ENCODE measurements around the gene SULT2B1. TPM values are rescaled to one million over a fixed set of nuclear protein-coding genes. Genes with fewer than 3 reads are reported as not detected.
"Not testable (repeated sequence)": the region's sequence is repeated elsewhere in the genome, so short reads cannot be mapped to it uniquely, and the experiment has no call there.

SULT2B1 gene
- total and polyA plus RNA-seq, 4 donors, result 2.1 TPM; not detected in 3

GRCh38 chr19:48511321-48511731 is 40.6 kb upstream of the SULT2B1 start:
- H3K27me3 ChIP-seq (ENCODE audit: control insufficient read depth in 1 of 2, insufficient read depth in 2 of 2, low read length in 1 of 2), result no peaks in the 10 kb centered on the region
- no peak overlapping the region for H3K27ac ChIP-seq (ENCODE audit: low read depth in 1 of 2, low read length in 2 of 2)
- intact Hi-C loops (cut with DNase I), result loop anchor here in 1 of 2 donors (5.0 kb wide), 1 partner anchor 71 kb away; no protein-coding TSS in a partner anchor

DNA sequence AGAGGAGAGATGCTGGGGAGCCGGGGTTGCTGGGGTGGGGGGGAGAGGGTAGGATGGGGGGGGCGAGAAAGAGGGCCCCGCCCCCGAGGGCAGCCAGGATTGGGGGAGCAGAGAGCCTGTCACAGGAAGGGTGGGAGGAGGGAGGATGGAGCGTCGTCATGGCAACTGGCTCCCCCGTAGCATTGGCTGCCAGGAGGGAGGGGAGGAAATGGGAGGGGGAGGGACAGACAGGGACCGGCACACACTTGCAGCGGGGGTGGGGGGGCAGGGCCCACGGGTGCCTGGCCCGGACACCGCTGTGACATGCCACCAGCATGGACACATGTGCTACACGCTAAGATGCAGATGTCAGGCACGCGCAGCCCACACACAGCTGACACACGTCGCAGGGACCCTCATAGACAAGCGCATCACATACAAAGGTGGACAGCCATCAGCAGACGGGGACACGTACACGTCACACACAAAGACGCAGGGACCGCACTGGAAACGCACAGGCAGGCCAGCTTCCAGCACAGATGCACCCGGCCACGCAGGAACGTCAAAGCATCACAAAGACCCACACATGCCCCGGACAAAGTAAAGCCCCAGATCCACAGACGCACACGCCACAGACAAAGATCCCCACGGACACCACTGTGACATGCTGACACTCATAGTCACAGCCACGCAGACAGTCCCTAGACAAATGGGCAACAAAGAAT is 40.0 kb upstream of the SULT2B1 start, which contains the start of gene LMTK3:
LMTK3 (minus strand) TSS at position 36 of the 704 bp plus-strand sequence. CDS start 259 bp downstream, outside the sequence.
- WGBS, 2 donors, result 9 to 15% methylated on average over 23 to 32 of the region's 32 CpGs
- Histone ChIP-seq H3K27me3 (ENCODE audit: control insufficient read depth in 1 of 2, insufficient read depth in 2 of 2, low read length in 1 of 2) (no peaks in the 10 kb centered on the region), H3K4me1 (ENCODE audit: control insufficient read depth in 1 of 2, insufficient read depth in 2 of 2, low read length in 2 of 2) (no peaks in the 10 kb centered on the region), H3K9me3 (ENCODE audit: control insufficient read depth, low read length) (no peaks in the 10 kb centered on the region), H3K27ac (ENCODE audit: low read depth in 1 of 2, low read length in 2 of 2) (no peak within 1 kb of the TSS), H3K36me3 (ENCODE audit: control insufficient read depth in 1 of 2, insufficient read depth in 2 of 2, low read length in 1 of 2) (no peaks in the 10 kb centered on the region), H3K4me3 (ENCODE audit: low read length in 2 of 2) (peak within 1 kb of the TSS in 1 of 2 donors; percentile 3)
- intact Hi-C loops (cut with DNase I), result loop anchor here in 1 of 2 donors (5.0 kb wide), 1 partner anchor 70 kb away; no protein-coding TSS in a partner anchor
- ATAC-seq (ENCODE audit: low FRiP score) (no peak), DNase-seq (no peak)

More at GRCh38 chr19:48511321-48511731, 40.6 kb upstream of the SULT2B1 start:
- DNase-seq (no peak), ATAC-seq (ENCODE audit: low FRiP score) (no peak)
- H3K4me3 ChIP-seq (ENCODE audit: low read length in 2 of 2), result no peak overlapping the region
- H3K36me3 ChIP-seq (ENCODE audit: control insufficient read depth in 1 of 2, insufficient read depth in 2 of 2, low read length in 1 of 2), result no peaks in the 10 kb centered on the region
- WGBS, 2 donors, result 2 to 3% methylated on average over 27 to 32 of the region's 32 CpGs
- H3K4me1 ChIP-seq (ENCODE audit: control insufficient read depth in 1 of 2, insufficient read depth in 2 of 2, low read length in 2 of 2), result no peaks in the 10 kb centered on the region
- no peaks in the 10 kb centered on the region for H3K9me3 ChIP-seq (ENCODE audit: control insufficient read depth, low read length)

DNA sequence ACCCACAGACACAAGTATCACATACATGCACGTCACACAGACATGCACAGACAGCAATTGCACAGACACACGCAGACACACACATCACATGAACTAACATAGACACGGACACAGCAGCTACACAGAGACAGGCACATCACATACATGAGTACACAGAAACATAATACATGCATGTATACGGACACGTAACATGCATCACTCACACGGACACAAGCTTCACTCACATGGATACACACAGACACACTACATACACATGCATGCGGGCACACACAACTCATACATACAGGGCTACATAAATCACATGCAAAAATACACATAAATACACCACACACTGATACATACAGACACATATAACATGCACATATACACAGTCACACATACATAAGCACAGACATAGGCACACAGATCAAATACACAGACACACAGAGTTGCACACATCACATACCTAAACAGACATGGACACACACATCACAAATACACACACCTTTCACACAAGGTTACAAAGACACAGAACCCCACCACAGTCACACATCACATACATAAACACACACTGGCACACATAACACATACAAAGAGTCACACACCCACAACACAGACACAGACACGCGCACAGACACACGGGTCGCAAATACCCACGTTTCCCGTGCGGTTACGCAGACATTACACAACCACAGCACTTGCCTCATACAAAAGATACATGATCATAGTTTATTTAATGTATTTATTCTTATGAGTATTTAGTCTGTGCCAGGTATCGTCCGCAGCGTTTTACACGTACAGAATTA is 39.3 kb upstream of the SULT2B1 start:
- DNase-seq (no peak), ATAC-seq (ENCODE audit: low FRiP score) (no peak)
- intact Hi-C loops (cut with DNase I), result loop anchor here in 1 of 2 donors (5.0 kb wide), 1 partner anchor 70 kb away; no protein-coding TSS in a partner anchor
- no peaks in the 10 kb centered on the region for H3K9me3 ChIP-seq (ENCODE audit: control insufficient read depth, low read length)
- no peaks in the 10 kb centered on the region for H3K36me3 ChIP-seq (ENCODE audit: control insufficient read depth in 1 of 2, insufficient read depth in 2 of 2, low read length in 1 of 2)
- H3K27ac ChIP-seq (ENCODE audit: low read depth in 1 of 2, low read length in 2 of 2), result no peak overlapping the region
- no peaks in the 10 kb centered on the region for H3K27me3 ChIP-seq (ENCODE audit: control insufficient read depth in 1 of 2, insufficient read depth in 2 of 2, low read length in 1 of 2)
- H3K4me1 ChIP-seq (ENCODE audit: control insufficient read depth in 1 of 2, insufficient read depth in 2 of 2, low read length in 2 of 2), result no peaks in the 10 kb centered on the region
- WGBS, 2 donors, result 46 to 50% methylated on average over 19 of the region's 19 CpGs
- no peak overlapping the region for H3K4me3 ChIP-seq (ENCODE audit: low read length in 2 of 2)

DNA sequence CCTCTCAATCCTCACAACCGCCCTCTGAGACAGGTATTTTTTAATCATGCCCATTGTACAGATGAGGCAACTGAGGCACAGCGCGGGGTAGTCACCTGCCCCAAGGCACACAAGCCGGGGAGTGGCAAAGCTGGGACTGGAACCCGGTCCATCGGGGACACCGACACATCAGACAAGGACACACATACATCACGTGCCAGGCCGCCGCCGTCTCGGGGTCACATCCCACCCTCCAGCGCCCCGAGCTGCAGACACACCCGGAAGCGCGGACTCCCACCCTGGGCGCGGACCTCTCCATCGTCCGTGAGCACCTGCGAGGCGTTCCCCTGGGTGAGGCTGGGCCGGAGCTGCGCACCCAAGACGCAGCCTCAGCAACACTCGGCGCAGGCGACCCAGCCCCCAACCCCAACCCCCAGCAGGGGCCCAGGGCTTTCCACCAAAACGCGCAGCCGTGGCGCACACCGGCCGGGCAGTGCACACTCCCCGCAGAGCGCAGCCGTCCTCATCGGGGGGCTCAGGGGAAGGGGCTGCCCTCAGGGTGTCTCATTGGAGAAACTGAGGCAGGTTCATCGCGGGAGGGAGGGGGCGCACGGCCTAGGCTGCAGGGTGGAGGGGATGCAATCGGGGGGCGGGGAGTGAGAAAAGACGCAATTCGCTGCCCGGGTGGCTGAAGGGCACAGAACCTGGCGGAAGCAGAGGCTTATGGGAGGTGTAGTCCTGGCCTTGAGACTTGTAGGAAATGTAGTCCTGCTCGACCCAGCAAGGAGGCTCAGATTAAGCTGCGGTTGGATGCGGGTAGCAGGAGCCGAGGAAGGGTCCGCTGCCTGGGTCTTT is 38.5 kb upstream of the SULT2B1 start:
- 2 to 4% methylated on average over 43 to 54 of the region's 54 CpGs for WGBS, 2 donors
- no peaks in the 10 kb centered on the region for H3K4me1 ChIP-seq (ENCODE audit: control insufficient read depth in 1 of 2, insufficient read depth in 2 of 2, low read length in 2 of 2)
- H3K9me3 ChIP-seq (ENCODE audit: control insufficient read depth, low read length), result no peaks in the 10 kb centered on the region
- ATAC-seq (ENCODE audit: low FRiP score) (peak; percentile 65), DNase-seq (peak in 1 of 2 donors; percentile 84)
- no peaks in the 10 kb centered on the region for H3K27me3 ChIP-seq (ENCODE audit: control insufficient read depth in 1 of 2, insufficient read depth in 2 of 2, low read length in 1 of 2)
- no peaks in the 10 kb centered on the region for H3K36me3 ChIP-seq (ENCODE audit: control insufficient read depth in 1 of 2, insufficient read depth in 2 of 2, low read length in 1 of 2)
- intact Hi-C loops (cut with DNase I), result loop anchor here in 1 of 2 donors (5.0 kb wide), 1 partner anchor 69 kb away; no protein-coding TSS in a partner anchor
- H3K4me3 ChIP-seq (ENCODE audit: low read length in 2 of 2), result peak overlapping the region; percentile 22 to 29
- H3K27ac ChIP-seq (ENCODE audit: low read depth in 1 of 2, low read length in 2 of 2), result no peak overlapping the region

GRCh38 chr19:48514123-48514458 is 37.9 kb upstream of the SULT2B1 start:
- WGBS, 2 donors, result 31 to 34% methylated on average over 11 of the region's 11 CpGs
- Histone ChIP-seq H3K36me3 (ENCODE audit: control insufficient read depth in 1 of 2, insufficient read depth in 2 of 2, low read length in 1 of 2) (no peaks in the 10 kb centered on the region), H3K27me3 (ENCODE audit: control insufficient read depth in 1 of 2, insufficient read depth in 2 of 2, low read length in 1 of 2) (no peaks in the 10 kb centered on the region), H3K9me3 (ENCODE audit: control insufficient read depth, low read length) (no peaks in the 10 kb centered on the region), H3K4me1 (ENCODE audit: control insufficient read depth in 1 of 2, insufficient read depth in 2 of 2, low read length in 2 of 2) (no peaks in the 10 kb centered on the region), H3K4me3 (ENCODE audit: low read length in 2 of 2) (no peak overlapping the region), H3K27ac (ENCODE audit: low read depth in 1 of 2, low read length in 2 of 2) (no peak overlapping the region)
- DNase-seq (no peak), ATAC-seq (ENCODE audit: low FRiP score) (no peak)
- intact Hi-C loops (cut with DNase I), result loop anchor here in 1 of 2 donors (5.0 kb wide), 1 partner anchor 68 kb away; no protein-coding TSS in a partner anchor

DNA sequence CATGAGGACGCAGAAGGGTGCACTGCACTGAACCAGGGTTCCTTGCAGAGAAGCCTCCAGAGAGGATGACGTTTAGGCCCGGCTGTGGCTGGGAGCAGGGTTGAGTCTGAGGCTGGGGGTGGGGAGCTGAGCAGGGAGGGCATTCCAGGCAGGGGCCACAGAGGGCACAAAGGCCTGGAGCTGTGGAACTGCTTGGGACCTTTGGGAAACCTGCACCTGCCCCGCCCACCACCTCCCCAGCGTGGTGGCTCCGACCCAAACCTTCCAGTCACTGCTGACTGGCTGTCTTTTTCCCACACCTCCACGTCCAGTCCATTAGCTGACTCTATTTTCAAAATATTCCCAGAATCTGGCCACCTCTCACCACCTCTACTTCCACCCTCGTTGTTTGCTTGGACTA is 35.4 kb upstream of the SULT2B1 start:
- ATAC-seq (ENCODE audit: low FRiP score), result no peak
- intact Hi-C loops (cut with DNase I), result no loop called here
- WGBS, 2 donors, result 80 to 84% methylated on average over 8 of the region's 8 CpGs
- no peaks in the 10 kb centered on the region for H3K27me3 ChIP-seq (ENCODE audit: control insufficient read depth in 1 of 2, insufficient read depth in 2 of 2, low read length in 1 of 2)
- no peaks in the 10 kb centered on the region for H3K9me3 ChIP-seq (ENCODE audit: control insufficient read depth, low read length)
- no peak overlapping the region for H3K27ac ChIP-seq (ENCODE audit: low read depth in 1 of 2, low read length in 2 of 2)
- no peak for DNase-seq
- H3K36me3 ChIP-seq (ENCODE audit: control insufficient read depth in 1 of 2, insufficient read depth in 2 of 2, low read length in 1 of 2), result no peaks in the 10 kb centered on the region
- H3K4me3 ChIP-seq (ENCODE audit: low read length in 2 of 2), result no peak overlapping the region
- no peaks in the 10 kb centered on the region for H3K4me1 ChIP-seq (ENCODE audit: control insufficient read depth in 1 of 2, insufficient read depth in 2 of 2, low read length in 2 of 2)

GRCh38 chr19:48518207-48518606 is 33.8 kb upstream of the SULT2B1 start:
- H3K27me3 ChIP-seq (ENCODE audit: control insufficient read depth in 1 of 2, insufficient read depth in 2 of 2, low read length in 1 of 2), result no peaks in the 10 kb centered on the region
- H3K9me3 ChIP-seq (ENCODE audit: control insufficient read depth, low read length), result no peaks in the 10 kb centered on the region
- no peaks in the 10 kb centered on the region for H3K36me3 ChIP-seq (ENCODE audit: control insufficient read depth in 1 of 2, insufficient read depth in 2 of 2, low read length in 1 of 2)
- no peaks in the 10 kb centered on the region for H3K4me1 ChIP-seq (ENCODE audit: control insufficient read depth in 1 of 2, insufficient read depth in 2 of 2, low read length in 2 of 2)
- intact Hi-C loops (cut with DNase I), result no loop called here
- WGBS, 2 donors, result 75 to 77% methylated on average over 3 of the region's 3 CpGs
- no peak for ATAC-seq (ENCODE audit: low FRiP score)
- no peak for DNase-seq
- H3K4me3 ChIP-seq (ENCODE audit: low read length in 2 of 2), result no peak overlapping the region
- H3K27ac ChIP-seq (ENCODE audit: low read depth in 1 of 2, low read length in 2 of 2), result no peak overlapping the region

DNA sequence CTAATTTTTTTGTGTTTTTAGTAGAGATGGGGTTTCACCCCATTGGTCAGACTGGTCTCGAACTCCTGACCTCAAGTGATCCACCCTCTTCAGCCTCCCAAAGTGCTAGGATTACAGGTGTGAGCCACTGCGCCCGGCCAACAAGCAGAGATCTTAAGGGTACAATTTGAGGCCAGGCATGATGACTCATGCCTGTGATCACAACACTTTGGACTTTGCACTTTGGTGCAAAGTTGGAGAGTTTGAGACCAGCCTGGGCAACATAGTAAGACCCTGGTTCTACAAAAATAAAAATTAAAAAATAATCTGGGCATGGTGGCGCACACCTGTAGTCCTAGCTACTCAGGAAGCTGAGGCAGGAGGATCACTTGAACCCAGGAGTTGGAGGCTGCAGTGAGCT is 32.5 kb upstream of the SULT2B1 start:
- ATAC-seq (ENCODE audit: low FRiP score); H3K4me1 ChIP-seq (ENCODE audit: control insufficient read depth in 1 of 2, insufficient read depth in 2 of 2, low read length in 2 of 2); H3K9me3 ChIP-seq (ENCODE audit: control insufficient read depth, low read length); H3K4me3 ChIP-seq (ENCODE audit: low read length in 2 of 2); DNase-seq; H3K27me3 ChIP-seq (ENCODE audit: control insufficient read depth in 1 of 2, insufficient read depth in 2 of 2, low read length in 1 of 2); H3K27ac ChIP-seq (ENCODE audit: low read depth in 1 of 2, low read length in 2 of 2); H3K36me3 ChIP-seq (ENCODE audit: control insufficient read depth in 1 of 2, insufficient read depth in 2 of 2, low read length in 1 of 2); intact Hi-C loops (cut with DNase I): not testable (repeated sequence)
- WGBS, 2 donors, result 90 to 91% methylated on average over 4 of the region's 4 CpGs

Data from aorta (tissue), 5 donors.